Small intestine (tissue), 7 donors: ENCODE data around the gene RASGEF1C. TPM values are rescaled to one million over a fixed set of nuclear protein-coding genes. Genes with fewer than 3 reads are reported as not detected.

Experiments
- DNase-seq, 2 donors: peaks; one replicate each; pipeline versions ENCODE4 v3.0.0 to v3.0.0-alpha.2; 2013
- FAIRE-seq: peaks from 2 replicates; lab custom pipeline; 2012; peaks lifted over from hg19 to GRCh38; lab: Jason Lieb, UNC
- H3K27ac ChIP-seq, 3 donors: one replicate each; pipeline ENCODE4 v1.5.1; 2013; ENCODE audit warnings: low read length in 2 of 3, mild to moderate bottlenecking in 2 of 3, control low read depth in 1 of 3, inconsistent platforms in 1 of 3, low read depth in 1 of 3, moderate library complexity in 1 of 3
- H3K27me3 ChIP-seq, 3 donors: one replicate each; pipeline ENCODE4 v1.6.1; 2013; ENCODE audit warnings: low read length in 3 of 3, inconsistent platforms in 1 of 3; ENCODE audit not compliant: control insufficient read depth in 3 of 3, insufficient read depth in 3 of 3
- H3K36me3 ChIP-seq, 3 donors: one replicate each; pipeline ENCODE4 v1.6.1; 2013; ENCODE audit warnings: low read length in 3 of 3, inconsistent platforms in 1 of 3, low read depth in 1 of 3, mild to moderate bottlenecking in 1 of 3, moderate library complexity in 1 of 3; ENCODE audit not compliant: control insufficient read depth in 3 of 3, insufficient read depth in 2 of 3
- H3K4me1 ChIP-seq, 3 donors: one replicate each; pipeline ENCODE4 v1.6.1; 2013; ENCODE audit warnings: low read length in 2 of 3, inconsistent platforms in 1 of 3, low read depth in 1 of 3, mild to moderate bottlenecking in 1 of 3, moderate library complexity in 1 of 3; ENCODE audit not compliant: control insufficient read depth in 3 of 3, insufficient read depth in 2 of 3
- H3K4me3 ChIP-seq, 3 donors: one replicate each; pipeline ENCODE4 v1.5.1; 2013; ENCODE audit warnings: low read length in 3 of 3, control low read depth in 1 of 3, inconsistent platforms in 1 of 3, low read depth in 1 of 3, mild to moderate bottlenecking in 1 of 3, moderate library complexity in 1 of 3
- H3K9me3 ChIP-seq, 2 donors: one replicate each; pipeline ENCODE4 v1.6.1; 2013; ENCODE audit warnings: low read depth in 1 of 2, low read length in 1 of 2; ENCODE audit not compliant: control insufficient read depth in 2 of 2, insufficient read depth in 1 of 2
- WGBS, 3 donors: extraction: QIAGEN DNeasy Blood & Tissue Kit; methylation state at CpG; one replicate each; pipeline ENCODE4 v1.1.7; 2013; 5-methylcytosine and 5-hydroxymethylcytosine counted together
- polyA plus RNA-seq, 4 donors: library from polyadenylated mRNA; stranded (reverse) in 3 of 4; unstranded in 1 of 4; fragments of 200-250 nt in 3 of 4; fragments of 120-200 nt in 1 of 4; gene quantifications; one replicate each; pipeline versions ENCODE4 v1.2.1 to v1.2.3, GENCODE V29; 2013
- donor health status: healthy with polysubstance abuse.
- donor health status: control.
- donor health status: control.
- donor health status: Bipolar disorder and iron deficiency.
- donor health status: healthy.

Gene RASGEF1C
- polyA plus RNA-seq, 4 donors, result 0.37 to 0.54 (median 0.40) TPM; not detected in 1

DNA sequence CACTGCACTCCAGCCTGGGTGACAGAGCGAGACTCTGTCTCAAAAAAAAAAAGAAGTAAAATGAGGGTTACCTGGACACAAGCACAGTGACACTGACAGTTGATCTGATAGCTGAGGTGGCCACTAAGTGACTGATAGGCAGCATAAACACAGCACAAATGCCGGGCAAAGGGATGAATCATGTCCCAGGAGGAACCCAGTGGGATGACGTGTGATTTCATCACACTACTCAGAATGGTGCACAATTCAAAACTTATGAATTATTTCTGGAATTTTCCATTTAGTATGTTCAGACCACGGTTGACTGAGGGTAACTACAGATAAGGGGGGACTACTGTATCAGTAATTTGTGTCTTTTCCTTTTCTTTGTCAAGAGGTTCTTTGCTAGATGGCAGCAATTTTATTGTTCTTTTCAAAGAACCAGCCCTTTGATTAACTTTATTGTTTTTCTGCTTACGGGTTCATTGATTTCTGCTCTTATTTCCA lies 103.1 kb downstream of the RASGEF1C start:
- Histone ChIP-seq H3K27me3 (peaks cover 0 to 3% (median 3%) of the 10 kb centered on the region in 3 donors), H3K27ac (no peak overlapping the region), H3K4me3 (no peak overlapping the region), H3K4me1 (no peaks in the 10 kb centered on the region), H3K36me3 (no peaks in the 10 kb centered on the region), H3K9me3 (peaks cover 0 to 4% of the 10 kb centered on the region in 2 donors)
- FAIRE-seq, result no peak
- 72 to 82% (median 78%) methylated on average over 5 of the region's 5 CpGs for WGBS, 3 donors
- DNase-seq, result no peak

DNA sequence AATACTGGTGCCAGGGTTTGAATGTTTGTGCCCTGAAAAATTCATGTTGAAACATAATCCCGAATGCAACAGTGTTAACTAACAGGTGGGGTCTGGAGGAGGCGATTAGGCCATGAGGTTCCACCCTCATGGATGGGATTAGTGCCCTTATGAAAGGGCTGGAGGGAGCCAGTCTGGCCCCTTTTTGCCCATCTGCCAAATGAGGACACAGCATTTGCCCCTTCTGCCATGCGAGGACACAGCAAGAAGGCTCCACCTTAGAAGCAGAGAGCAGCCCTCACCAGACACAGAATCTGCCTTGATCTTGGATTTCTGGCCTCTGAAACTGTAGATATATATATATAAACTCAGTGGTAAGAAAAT lies 104.9 kb downstream of the RASGEF1C start:
- FAIRE-seq (no peak), DNase-seq (no peak)
- Histone ChIP-seq H3K27me3 (peaks cover 0 to 3% (median 3%) of the 10 kb centered on the region in 3 donors), H3K4me1 (no peaks in the 10 kb centered on the region), H3K36me3 (no peaks in the 10 kb centered on the region), H3K4me3 (no peak overlapping the region), H3K27ac (no peak overlapping the region), H3K9me3 (peaks cover 0 to 4% of the 10 kb centered on the region in 2 donors)
- 86 to 93% (median 92%) methylated on average over 3 of the region's 3 CpGs for WGBS, 3 donors

DNA sequence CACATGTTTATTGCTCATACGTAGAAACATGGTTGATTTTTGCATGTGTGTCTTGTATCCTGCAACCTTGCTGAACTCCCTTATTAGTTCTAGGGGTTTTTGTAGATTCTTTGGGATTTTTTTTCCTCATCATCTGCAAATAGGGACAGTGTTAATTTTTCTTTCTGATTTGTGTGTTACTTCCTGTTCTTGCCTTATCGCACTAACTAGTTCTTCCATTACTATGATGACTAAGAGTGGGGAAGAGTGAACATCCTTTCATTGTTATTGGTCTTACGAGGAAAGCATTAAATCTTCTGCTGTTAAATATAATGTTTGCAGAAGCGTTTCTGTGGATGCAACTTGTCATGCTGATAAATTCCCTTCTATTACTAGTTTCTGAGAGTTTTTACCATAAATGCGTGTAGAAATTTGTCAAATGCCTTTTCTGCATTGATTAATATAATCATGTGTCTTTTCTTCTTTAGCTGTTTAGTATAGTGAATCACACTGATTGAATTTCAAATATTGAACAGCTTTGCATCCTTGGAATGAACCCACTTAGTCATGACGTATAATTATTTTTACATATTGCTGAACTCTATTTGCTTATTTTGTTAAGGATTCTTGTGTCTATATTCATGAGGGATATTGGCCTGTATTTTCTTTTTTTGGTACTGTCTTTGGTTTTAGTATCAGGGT lies 105.4 kb downstream of the RASGEF1C start:
- WGBS, 3 donors, result 78 to 86% (median 82%) methylated on average over 6 of the region's 6 CpGs
- H3K4me3 ChIP-seq, result no peak overlapping the region
- no peak overlapping the region for H3K27ac ChIP-seq
- DNase-seq (no peak), FAIRE-seq (no peak)
- H3K9me3 ChIP-seq, result peaks cover 0 to 4% of the 10 kb centered on the region in 2 donors
- no peaks in the 10 kb centered on the region for H3K36me3 ChIP-seq
- peaks cover 0 to 3% (median 2%) of the 10 kb centered on the region in 3 donors for H3K27me3 ChIP-seq
- no peaks in the 10 kb centered on the region for H3K4me1 ChIP-seq

GRCh38 chr5:180102636-180103035 lies 106.4 kb downstream of the RASGEF1C start:
- WGBS, 3 donors, result 76 to 85% (median 83%) methylated on average over 9 of the region's 9 CpGs
- no peak overlapping the region for H3K4me3 ChIP-seq
- no peak for DNase-seq
- H3K27me3 ChIP-seq, result peaks cover 0 to 3% (median 2%) of the 10 kb centered on the region in 3 donors
- H3K4me1 ChIP-seq, result no peaks in the 10 kb centered on the region
- FAIRE-seq, result no peak
- H3K36me3 ChIP-seq, result no peaks in the 10 kb centered on the region
- peaks cover 0 to 3% of the 10 kb centered on the region in 2 donors for H3K9me3 ChIP-seq
- no peak overlapping the region for H3K27ac ChIP-seq

GRCh38 chr5:180101451-180102105 lies 107.4 kb downstream of the RASGEF1C start:
- FAIRE-seq (no peak), DNase-seq (no peak)
- H3K9me3 ChIP-seq, result no peaks in the 10 kb centered on the region
- 78 to 89% (median 87%) methylated on average over 20 of the region's 20 CpGs for WGBS, 3 donors
- peaks cover 0 to 3% (median 2%) of the 10 kb centered on the region in 3 donors for H3K27me3 ChIP-seq
- H3K4me1 ChIP-seq, result no peaks in the 10 kb centered on the region
- no peak overlapping the region for H3K27ac ChIP-seq
- H3K36me3 ChIP-seq, result no peaks in the 10 kb centered on the region
- no peak overlapping the region for H3K4me3 ChIP-seq

DNA sequence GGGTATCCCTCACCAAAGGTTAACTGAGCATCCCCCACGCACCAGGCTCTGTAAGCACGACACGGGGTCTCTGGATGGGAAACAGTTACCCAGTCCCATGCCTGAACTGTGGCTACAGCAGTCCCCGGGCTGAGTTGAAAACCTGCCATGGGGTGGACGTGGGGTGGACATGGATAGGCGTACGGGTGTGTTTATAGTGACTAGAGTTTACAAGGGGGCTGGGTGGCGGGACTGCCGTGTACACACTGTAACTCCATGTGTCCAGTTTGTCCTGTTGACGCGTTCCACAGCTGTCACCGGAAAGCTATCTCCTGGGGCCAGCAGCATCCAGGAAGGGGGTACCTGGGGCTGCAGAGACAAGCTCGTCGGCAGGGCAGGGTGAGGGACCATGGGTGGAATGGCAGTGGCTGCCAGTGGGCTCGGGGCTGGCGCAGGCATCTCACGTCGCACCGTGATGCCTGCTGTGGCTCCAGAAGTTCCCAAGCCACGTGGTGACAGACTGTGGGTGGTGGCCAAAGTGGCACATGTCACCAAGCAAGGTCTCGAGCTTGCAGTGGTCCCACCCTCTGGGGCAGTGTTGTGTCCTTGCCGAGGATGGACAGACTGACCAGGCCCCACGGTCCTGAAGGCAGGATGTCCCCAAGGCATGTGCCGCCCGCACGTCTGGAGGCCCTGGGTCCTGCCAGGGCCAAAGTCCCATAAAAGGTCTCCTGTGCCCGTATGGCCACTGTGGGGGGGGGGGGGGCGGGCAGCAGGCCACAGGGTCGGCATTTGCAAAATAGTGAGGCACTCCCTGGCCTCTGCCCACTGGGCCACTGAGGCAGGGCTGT lies 108.2 kb downstream of the RASGEF1C start:
- no peak for DNase-seq
- H3K4me1 ChIP-seq, result no peaks in the 10 kb centered on the region
- H3K4me3 ChIP-seq, result no peak overlapping the region
- peaks cover 0 to 3% (median 1%) of the 10 kb centered on the region in 3 donors for H3K27me3 ChIP-seq
- H3K27ac ChIP-seq, result no peak overlapping the region
- 73 to 79% (median 78%) methylated on average over 27 to 29 of the region's 29 CpGs for WGBS, 3 donors
- FAIRE-seq, result no peak
- H3K9me3 ChIP-seq, result no peaks in the 10 kb centered on the region
- H3K36me3 ChIP-seq, result no peaks in the 10 kb centered on the region

- Histone ChIP-seq H3K36me3 (no peaks in the 10 kb centered on the region), H3K27ac (no peak overlapping the region), H3K27me3 (peaks cover 0 to 3% (median 0%) of the 10 kb centered on the region in 3 donors), H3K4me3 (no peak overlapping the region), H3K4me1 (no peaks in the 10 kb centered on the region), H3K9me3 (no peaks in the 10 kb centered on the region)
- FAIRE-seq (no peak), DNase-seq (no peak)
- WGBS, 3 donors, result 86 to 89% (median 88%) methylated on average over 18 of the region's 18 CpGs
Measured at GRCh38 chr5:180099733-180100611, 109.0 kb downstream of the RASGEF1C start.
